A172 (cell line): ENCODE measurements around the gene SALL4. TPM values are rescaled to one million over a fixed set of nuclear protein-coding genes. Genes with fewer than 3 reads are reported as not detected.
"Not testable (repeated sequence)": the region's sequence is repeated elsewhere in the genome, so short reads cannot be mapped to it uniquely, and the experiment has no call there.

ENCODE experiments used
- DNase-seq: peaks from one replicate; pipeline ENCODE4 v3.0.0-alpha.2; 2015; ENCODE audit warnings: low spot score
- total RNA-seq: library from RNA; depleted of rRNA; stranded (reverse); fragments of >200 nt; shearing (Covaris generic); gene quantifications from 2 replicates; pipeline ENCODE4 v1.2.3, GENCODE V29; 2014; rRNA removed

The SALL4 gene
- 0.02 TPM in 1 of 2 replicates, not detected in the other for total RNA-seq

DNA sequence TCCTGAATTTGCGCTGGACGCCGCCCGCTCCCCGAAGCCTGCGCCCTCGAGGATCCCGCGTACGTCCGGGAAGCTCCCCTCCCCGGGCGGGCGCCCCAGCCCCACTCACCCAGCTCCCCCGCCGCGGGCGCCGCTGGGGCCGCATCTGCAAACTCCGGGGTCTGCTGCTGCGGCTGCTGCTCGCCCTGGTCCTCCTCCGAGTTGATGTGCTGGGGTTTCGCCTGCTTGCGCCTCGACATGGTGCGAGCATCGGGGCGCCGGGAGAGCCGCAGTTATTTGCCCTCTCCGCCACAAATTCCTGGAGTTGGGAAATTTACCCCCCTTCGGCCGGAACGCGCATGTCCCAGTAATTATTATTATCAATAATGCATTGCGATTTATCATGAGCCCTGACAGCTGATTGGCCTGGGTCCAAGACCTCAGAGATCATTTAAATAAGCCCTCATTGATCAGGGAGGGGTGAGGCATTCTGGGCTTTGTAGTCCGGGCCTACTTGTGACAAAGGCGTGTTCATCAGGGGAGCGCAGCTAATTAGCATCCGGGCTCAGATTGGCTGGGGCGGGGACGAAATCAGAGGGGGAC, at the start of gene SALL4:
SALL4 (minus strand) TSS at position 352 of the 582 bp plus-strand sequence; CDS start at position 239, 113 bp downstream.
- DNase-seq = no peak

DNA sequence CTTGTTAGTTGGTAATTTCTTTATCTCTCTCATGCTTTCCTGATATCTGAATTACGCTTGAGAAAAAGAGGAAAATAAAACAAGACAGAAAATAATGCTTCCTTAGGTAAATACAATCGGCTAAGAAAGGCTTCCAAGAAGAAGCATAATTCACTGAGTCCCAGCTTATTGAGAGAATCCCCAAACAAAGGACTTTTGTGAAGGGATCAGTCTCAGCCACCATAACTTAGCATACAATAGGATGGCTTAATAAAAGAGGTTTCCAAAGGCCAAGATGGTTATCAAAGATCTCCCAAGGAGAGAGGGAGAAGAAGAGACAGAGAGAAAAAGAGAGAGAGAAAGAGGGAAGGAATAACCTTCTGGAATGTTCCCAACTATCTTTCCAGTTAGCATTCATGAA, 46.0 kb upstream of the SALL4 start:
- no peak for DNase-seq

DNA sequence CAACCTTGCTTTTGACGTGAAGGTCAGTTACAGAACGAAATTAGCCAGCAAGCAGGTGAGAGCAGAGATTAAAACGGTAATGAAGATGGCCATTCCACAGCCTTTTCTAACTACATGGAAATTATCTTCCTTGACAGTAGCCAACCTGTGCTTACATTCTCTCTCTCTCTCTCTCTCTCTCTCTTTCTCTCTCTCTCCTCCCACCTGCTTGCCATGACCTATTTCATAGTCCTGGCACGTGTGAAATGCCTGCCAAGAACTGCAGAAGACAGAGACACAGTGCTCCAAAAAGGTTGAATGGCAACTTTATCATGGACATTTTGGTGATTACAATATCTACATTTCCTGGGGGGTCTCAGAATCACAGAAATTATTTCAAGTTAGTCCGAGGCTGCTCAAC, 38.5 kb upstream of the SALL4 start:
- no peak for DNase-seq

DNA sequence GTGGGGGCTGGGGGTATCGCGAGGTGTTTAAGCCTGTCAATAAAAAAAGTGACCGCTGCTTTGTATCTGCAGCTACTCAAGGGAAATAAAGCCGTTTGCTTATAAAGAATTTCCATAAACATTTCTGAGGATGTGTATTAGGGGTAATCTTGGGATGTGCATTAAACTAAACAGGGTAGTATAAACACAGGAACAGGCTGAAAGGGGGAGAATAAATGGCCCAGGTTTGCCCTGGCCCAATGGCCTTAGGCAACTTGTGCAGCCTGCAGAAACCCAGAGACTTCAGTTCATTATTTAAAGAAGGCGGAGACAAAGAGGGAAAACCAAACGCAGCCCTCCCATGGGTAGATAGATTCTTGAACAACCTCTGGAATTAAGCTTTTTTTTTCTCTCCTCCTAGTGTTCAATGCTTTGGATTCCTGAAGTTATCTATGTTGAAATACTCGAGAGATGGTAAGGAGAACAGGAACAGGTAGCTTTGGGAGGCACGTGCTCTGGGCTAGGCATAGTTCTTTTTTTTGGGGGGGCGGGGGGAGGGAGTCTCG, 35.6 kb upstream of the SALL4 start:
- no peak for DNase-seq

DNA sequence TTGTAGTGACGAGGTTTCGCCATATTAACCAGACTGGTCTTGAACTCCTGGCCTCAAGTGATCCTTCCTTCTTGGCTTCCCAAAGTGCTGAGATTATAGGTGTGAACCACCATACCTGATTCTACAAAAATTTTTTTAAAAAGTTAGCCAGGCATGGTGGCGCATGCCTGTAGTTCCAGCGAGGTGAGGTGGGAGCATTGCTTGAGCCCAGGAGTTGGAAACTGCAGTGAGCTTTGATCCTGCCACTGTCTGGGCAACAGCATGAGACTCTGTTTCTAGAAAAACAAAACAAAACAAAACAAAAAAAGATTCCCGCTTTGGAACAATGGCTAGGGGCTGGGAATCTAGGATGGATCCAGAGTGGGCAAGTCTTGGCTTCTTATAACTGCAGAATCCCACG, 35.1 kb upstream of the SALL4 start:
- no peak for DNase-seq

DNA sequence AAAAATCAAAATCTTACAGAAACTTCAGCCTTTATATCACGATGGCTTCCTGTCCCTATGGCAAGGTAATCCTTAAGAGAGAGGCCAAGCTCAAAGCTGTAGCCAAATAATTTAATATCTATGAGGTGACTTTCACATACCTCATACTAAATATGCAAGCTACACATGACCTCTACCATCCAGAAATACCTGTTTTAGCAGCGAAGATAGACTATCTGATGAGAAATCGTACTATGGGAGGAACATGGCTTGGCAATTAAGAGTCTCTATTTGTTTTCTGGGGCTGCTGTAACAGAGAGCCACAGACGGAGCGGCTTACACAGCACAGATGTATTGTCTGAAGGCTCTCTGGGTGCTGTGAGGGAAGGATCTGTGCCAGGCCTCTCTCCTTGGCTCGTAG, 31.0 kb upstream of the SALL4 start:
- no peak for DNase-seq

DNA sequence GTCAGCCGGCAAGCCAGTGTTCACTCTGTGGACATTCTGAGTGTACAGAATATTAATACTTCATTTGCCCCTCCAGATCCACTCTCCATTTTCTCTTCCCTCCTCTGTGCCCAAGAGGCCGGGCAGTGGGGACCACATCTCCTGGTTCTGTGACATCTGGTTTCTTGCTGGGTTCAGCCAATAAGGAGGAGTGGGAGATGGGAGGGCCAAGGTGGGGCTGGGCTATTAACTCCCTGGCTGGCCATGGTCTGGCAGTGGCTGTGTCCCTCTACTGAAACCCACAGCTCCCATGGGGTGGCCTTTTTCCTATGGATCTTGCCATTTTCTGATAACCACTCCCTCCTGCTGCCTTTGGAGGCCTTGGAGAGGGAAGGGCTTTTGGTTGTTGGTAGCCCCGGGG, 30.0 kb upstream of the SALL4 start:
- no peak for DNase-seq

DNA sequence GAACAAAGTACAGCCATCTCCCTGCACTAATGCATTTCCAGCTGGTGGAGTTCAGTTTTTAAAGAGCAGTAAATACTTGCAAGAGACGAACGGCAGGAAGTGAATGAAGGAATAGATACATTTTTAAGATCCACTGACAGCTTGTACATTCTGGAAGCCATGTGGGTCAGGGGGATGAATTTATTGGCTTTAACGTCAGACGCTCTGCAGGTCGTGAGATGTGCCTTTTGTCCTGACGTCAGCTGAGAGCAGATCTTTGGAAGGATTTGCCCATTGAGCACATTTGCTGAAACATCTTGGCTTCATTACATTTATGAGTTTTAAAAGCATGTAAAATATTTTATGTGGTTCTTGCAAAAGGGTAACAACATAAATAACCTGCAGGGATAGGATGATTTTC, 29.5 kb upstream of the SALL4 start:
- no peak for DNase-seq

DNA sequence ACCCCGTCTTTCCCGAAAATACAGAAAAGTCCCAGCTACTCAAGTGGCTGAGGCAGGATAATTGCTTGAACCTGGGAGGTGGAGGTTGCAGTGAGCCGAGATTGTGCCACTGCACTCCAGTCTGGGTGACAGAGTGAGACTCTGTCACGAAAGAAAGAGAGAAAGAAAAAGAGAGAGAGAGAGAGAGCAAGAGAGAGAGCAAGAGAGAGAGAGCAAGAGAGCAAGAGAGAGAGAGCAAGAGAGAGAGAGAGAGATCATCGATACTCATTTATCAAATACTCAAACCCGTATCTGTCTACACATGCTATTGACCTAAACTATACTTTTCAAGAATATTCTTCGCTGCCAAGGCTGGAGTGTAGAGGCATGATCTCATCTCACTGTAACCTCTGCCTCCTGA, 28.2 kb upstream of the SALL4 start:
- no peak for DNase-seq

DNA sequence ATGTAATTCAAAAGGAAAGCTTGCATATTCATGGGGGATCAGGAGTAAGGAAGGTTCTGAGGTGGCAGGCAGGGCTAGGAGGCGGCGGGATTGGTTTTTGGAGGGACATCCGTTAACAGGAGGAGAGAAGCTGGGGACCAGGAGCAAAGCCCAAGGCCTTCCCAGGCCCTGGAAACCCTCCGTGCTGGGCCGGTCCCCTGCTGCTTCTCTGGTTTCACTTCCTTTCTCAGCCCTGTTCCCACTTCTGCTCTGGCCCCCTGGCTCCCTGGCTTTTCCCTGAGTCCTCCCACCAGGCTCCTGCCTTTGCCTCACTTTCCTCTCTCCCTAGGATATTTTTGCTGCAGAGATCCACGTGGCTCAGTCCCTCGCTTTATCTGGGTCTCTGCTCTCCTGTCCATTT, 26.4 kb upstream of the SALL4 start:
- DNase-seq = no peak

DNA sequence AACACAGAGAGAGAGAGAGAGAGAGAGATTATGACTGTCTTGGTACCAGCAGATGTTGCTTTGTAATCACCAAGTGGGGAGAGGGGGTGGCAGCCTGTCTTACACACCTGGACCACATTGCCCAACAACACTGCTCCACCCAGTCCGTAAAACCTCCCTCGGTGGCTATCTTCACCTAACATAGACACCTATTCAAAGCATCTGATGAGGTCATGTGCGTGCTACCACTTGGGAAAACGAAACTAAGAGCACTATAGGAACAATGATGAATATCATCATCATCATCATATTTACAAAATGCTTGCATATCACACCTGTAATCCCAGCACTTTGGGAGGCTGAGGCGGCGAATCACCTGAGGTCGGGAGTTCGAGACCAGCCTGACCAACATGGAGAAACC, 24.1 kb upstream of the SALL4 start:
- no peak for DNase-seq

DNA sequence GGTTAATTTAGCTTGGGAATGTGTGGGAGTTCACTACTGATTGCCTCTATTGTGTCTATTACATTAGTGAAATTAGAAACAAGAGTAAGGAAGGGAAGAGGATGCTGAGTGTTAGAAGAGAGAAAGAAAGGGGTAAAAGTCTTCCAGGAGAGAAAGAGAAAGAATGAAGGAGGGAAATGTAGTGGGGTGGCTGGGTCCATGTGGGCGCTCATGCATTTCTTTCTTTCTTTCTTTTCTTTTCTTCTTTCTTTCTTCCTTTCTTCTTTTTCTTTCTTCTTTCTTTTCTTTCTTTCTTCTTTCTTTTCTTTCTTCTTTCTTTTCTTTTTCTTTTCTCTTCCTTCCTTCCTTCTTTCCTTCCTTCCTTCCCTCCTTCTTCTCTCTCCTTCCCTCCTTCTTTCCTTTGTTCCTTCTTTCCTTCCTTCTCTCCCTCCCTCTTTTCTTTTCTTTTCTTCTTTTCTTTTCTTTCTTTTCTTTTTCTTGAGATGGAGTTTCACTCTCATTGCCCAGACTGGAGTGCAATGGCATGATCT, 16.2 kb upstream of the SALL4 start:
- no peak for DNase-seq

DNA sequence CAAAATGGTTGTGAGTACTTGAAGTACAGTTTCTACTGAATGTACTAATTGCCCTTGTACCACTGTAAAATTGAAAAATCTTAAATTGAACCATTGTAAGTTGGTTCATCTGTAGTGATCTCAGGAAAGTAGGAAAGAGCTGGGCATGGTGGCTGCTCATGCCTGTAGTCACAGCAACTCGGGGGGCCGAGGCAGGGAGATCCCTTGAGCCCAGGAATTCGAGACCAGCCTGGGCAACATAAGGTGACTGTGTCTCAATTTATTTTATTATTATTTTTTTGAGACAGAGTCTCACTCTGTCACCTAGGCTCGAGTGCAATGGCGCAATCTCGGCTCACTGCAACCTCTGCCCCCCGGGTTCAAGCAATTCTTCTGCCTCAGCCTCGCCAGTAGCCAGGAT, 14.5 kb upstream of the SALL4 start:
- DNase-seq = not testable (repeated sequence)

DNA sequence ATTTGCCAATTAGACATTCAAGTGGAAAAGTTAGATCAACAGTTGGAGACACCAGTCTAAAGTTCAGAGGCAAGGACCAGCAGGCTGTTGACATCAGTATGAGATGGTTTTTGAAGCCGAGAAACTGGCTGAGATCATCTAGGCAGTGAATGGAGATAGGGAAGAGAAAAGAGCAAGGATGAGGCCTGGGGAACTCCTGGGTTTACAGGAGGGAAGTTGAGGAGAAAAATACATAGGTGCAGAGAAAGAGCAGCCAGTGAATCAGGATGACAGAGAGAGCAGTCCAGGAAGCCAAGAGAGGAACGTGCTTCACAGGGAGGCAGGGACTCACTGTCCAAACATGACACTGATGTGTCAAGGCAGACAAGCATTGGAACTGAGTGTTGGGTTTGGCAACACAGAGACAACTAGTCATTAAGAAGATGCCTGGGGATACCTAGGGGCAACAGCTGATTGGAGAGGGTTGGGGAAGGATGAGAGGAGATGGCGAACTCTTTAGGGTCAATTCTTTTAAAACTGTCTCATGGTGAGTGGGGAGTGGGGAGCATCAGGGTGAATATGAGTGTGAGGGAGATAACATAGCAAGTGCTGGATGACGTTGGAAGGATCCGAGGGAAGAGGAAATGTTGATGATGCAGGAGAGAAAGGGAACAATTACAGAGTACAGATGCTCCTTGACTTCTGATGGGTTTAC, 13.2 kb upstream of the SALL4 start:
- DNase-seq = no peak

DNA sequence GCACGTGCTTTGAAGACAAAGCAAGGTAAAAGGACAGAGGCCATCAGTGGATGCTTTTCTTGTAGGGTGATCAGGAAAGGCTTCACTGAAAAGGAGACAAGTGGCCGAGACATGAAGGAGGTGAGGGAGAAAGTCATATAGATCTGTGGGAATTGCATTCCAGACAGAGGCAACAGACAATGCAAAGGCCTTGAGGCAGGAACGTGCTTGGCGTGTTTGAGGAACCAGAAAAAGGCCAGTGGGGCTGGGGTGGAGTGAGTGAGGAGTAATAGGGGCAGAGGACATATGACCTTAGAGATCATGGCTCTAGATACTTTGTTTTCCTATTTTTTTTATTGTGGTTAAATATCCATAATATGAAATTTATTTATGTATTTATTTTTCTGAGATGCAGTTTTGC, 10.5 kb upstream of the SALL4 start:
- DNase-seq = no peak

DNA sequence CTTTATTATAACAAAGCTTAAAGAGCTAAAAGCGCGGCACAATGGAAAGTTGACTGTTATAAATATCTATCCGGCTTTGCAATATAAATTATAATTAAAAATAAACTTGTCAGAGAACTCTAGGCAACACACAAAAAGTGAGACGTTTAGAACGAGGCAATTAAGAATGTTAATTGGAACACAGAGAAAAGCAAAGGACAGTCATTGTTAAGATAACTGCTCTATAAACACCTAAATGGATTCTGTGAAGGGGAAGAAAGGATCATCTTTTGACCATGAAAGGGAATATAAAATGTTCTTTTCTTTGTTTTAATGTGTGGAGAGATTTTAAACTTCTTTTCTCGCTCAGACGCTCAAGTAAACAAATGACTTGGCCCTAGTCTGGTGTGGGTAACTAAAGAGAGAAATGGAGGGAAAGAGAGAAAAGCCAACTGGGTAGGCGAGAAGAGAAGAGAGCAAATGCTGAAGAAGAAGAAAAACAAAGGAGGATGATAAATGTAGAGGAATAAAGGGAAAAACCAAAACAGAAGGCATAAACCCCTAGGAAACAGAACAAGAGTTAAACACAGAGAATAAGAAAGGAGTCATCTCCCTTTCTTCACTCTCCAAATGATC, 9.3 kb upstream of the SALL4 start:
- DNase-seq = no peak

DNA sequence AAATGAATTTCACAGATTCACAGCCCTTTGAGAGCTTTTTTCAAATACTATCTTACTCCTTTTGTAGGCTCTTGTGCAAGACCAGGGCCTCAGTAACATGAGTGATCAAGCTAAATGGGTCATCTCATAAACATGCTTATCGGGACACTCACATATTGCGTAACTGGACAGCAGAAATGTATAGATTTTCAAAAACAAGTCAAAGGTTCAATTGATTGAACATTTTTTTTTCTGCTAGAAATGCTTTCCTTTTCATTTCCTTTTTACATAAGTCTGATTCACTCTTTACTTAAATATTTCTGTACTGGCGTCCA, 8.7 kb upstream of the SALL4 start:
- DNase-seq = no peak

DNA sequence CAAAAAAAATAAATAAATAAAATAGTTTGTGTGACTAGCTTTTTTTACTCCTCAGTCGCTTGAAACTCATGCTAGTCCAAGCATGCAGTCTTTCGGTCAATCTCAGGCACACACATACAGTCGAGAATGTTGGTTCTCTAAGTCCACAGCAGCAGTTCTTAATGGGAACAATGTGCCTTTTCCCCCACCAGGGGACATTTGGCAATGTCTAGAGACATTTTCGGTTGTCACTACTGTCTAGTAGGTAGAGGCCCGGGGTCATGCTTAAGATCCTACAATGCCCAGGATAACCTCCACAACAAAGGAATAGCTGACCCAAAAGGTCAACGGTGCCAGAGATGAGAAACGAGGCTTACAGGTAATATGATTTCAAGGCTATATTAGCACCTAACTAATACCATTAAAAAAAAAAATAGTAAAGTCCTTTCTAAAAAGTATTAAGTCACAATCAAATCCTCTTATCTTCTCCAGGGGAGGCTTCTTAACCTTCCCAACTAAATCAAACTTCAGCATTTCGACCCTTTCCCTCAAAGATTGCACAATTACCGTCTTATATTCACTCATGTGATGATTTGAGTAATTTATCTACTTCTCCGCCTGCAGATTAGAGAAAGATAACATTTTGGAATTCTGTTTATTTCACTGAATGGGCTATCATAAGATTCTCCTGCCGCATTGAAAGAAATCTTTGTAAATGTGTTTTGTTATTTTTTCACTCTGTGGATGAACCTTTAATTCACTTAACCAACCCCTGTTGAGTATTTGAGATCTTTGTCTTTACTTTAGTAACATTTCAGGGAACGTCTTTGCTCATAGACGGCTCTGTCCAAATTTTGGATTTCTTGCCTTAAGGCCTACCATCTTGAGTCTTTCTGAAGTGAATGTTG, 8.1 kb upstream of the SALL4 start:
- DNase-seq = no peak

DNA sequence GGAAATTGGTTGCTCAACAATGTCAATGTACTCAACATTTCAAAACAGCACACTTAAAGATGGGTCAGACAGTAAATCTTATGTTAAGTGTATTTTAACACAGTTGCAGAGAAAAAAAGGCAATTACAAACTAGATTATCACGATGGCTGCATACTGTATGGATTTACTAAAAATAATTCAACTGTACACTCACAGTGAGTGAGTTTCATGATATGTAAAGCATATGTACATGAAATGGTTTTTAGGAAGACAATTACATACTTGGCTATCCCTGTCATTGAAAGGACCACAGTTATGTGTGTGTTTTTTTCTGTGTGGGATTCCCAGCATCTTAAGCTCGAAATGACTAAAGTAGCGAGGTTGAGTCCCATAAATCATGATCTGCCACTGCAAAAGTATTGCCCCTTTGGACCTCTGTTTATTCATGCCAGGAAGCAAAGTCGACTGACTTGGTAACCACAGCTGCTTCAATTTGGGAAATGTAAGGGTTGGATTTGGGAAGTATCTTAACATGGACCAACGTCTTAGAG, 5.5 kb upstream of the SALL4 start:
- peak; percentile 15 for DNase-seq

DNA sequence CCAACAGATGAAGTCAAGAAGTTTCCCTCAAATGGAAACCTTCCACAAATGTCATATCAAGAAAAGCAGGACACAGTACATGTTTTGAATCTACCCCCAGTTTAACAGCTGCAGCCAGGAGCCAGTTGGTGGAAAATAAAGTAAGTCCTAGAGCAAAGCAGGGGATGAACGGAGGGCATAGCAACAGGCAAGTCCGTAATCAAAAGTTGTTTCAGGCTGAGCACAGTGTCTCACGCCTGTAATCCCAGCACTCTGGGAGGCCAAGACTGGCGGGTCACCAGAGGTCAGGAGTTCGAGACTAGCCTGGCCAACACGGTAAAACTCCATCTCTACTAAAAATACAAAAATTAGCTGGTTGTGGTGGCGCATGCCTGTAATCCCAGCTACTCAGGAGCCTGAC, 2.4 kb upstream of the SALL4 start:
- no peak for DNase-seq

DNA sequence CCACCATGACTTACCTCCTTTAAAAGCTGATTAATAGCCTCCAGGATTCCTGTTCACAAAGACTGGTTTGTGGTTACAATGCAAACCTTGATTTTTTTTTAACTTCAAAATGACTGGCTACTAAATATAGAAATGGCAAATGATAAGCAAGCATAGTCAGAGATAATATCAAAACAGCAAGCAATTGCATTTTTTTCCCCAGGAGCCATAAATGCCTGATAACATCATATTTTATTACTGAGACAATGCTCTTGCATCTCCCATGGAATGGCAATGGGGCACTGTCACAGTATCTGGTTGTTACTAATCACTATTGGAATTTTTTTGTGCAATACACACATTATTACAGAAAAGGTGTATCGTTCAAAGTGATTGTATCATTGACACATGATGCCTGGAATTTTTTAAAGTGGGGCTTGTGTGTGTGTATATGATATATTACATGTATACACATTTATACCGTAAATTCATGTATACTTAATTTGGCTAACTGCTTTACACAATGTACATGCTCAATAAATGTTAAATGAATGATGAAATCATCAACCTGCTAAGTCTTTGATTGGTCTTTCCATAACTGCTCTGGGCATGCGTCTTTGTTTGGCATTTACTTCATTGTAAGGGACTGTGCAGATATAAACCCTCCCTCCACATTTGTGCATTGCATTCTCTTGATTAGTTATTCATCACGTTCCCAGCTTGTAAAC, 980 bp upstream of the SALL4 start:
- peak; percentile 32 for DNase-seq
